ENCODE measurements around the gene ZAR1. TPM values are rescaled to one million over a fixed set of nuclear protein-coding genes. Genes with fewer than 3 reads are reported as not detected.

The ZAR1 gene
- total and polyA plus RNA-seq, 10 of the 15 experiments (the other 5 are each of a cell fraction or from before 2014, with no cell fraction given) = not detected

GRCh38 chr4:48518143-48518542, 28.1 kb downstream of the ZAR1 start (continued):
- TF ChIP-seq, protein P1, sequence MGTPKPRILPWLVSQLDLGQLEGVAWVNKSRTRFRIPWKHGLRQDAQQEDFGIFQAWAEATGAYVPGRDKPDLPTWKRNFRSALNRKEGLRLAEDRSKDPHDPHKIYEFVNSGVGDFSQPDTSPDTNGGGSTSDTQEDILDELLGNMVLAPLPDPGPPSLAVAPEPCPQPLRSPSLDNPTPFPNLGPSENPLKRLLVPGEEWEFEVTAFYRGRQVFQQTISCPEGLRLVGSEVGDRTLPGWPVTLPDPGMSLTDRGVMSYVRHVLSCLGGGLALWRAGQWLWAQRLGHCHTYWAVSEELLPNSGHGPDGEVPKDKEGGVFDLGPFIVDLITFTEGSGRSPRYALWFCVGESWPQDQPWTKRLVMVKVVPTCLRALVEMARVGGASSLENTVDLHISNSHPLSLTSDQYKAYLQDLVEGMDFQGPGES (IDR thresholded peaks at IDR 0.05) = no peak
- no peak for TF ChIP-seq CBX3 (IDR thresholded peaks at IDR 0.05; ENCODE audit: borderline replicate concordance, low read depth)
- no peak for TF ChIP-seq SMARCA5 (IDR thresholded peaks at IDR 0.05)
- TF ChIP-seq, protein P2, sequence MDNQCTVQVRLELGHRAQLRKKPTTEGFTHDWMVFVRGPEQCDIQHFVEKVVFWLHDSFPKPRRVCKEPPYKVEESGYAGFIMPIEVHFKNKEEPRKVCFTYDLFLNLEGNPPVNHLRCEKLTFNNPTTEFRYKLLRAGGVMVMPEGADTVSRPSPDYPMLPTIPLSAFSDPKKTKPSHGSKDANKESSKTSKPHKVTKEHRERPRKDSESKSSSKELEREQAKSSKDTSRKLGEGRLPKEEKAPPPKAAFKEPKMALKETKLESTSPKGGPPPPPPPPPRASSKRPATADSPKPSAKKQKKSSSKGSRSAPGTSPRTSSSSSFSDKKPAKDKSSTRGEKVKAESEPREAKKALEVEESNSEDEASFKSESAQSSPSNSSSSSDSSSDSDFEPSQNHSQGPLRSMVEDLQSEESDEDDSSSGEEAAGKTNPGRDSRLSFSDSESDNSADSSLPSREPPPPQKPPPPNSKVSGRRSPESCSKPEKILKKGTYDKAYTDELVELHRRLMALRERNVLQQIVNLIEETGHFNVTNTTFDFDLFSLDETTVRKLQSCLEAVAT (IDR thresholded peaks at IDR 0.05) = no peak
- TF ChIP-seq POLR2AphosphoS2 (IDR thresholded peaks at IDR 0.05; ENCODE audit: low read depth, low read length) = no peak
- no peak for TF ChIP-seq FOS (IDR thresholded peaks at IDR 0.05; ENCODE audit: borderline replicate concordance, extremely low read depth, insufficient read length)
- TF ChIP-seq, protein P3, sequence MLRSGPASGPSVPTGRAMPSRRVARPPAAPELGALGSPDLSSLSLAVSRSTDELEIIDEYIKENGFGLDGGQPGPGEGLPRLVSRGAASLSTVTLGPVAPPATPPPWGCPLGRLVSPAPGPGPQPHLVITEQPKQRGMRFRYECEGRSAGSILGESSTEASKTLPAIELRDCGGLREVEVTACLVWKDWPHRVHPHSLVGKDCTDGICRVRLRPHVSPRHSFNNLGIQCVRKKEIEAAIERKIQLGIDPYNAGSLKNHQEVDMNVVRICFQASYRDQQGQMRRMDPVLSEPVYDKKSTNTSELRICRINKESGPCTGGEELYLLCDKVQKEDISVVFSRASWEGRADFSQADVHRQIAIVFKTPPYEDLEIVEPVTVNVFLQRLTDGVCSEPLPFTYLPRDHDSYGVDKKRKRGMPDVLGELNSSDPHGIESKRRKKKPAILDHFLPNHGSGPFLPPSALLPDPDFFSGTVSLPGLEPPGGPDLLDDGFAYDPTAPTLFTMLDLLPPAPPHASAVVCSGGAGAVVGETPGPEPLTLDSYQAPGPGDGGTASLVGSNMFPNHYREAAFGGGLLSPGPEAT (IDR thresholded peaks at IDR 0.05; ENCODE audit: low read depth) = no peak

GRCh38 chr4:48526406-48526805, 36.4 kb downstream of the ZAR1 start:
- no peaks in the 10 kb centered on the region for H3K9me3 ChIP-seq (replicated peaks; ENCODE audit: control insufficient read depth, insufficient read depth, low read length)
- no peaks in the 10 kb centered on the region for H4K20me1 ChIP-seq (ENCODE audit: control insufficient read depth, insufficient read depth)
- in situ Hi-C loops (cut with MboI) = no loop called here
- no peak overlapping the region for H3K4me2 ChIP-seq (ENCODE audit: control insufficient read depth, insufficient read depth)
- H3K36me3 ChIP-seq (ENCODE audit: control insufficient read depth in 2 of 2, insufficient read depth in 2 of 2, low read length in 1 of 2) = peaks cover 9 to 43% of the 10 kb centered on the region in 2 experiments
- ATAC-seq (no peak), FAIRE-seq (no peak), DNase-seq (ENCODE audit: low read depth, low spot score) (no peak)
- no peaks in the 10 kb centered on the region for H3K79me2 ChIP-seq (ENCODE audit: control insufficient read depth, insufficient read depth, low read length)
- ChIA-PET POLR2A (no interaction called here), RAD21 (ENCODE audit: unreplicated experiment) (no interaction called here), SMC1A (ENCODE audit: uncharacterized antibody, unreplicated experiment) (interaction anchor here (1.1 to 2.4 kb wide), 4 partner anchors 14 to 154 kb away, joined by 3 to 9 read pairs (median 8); no protein-coding TSS in a partner anchor), CTCF (interaction anchor here (0.7 to 1.5 kb wide), 7 partner anchors 12 to 436 kb away, joined by 3 to 4 read pairs (median 3); no protein-coding TSS in a partner anchor)
- no peaks in the 10 kb centered on the region for H3K4me1 ChIP-seq (ENCODE audit: control insufficient read depth, insufficient read depth, low read length)
- no peak overlapping the region for H3K9ac ChIP-seq (ENCODE audit: control insufficient read depth, insufficient read depth, low read length)
- no peak overlapping the region for H2AFZ ChIP-seq (ENCODE audit: control insufficient read depth, low read depth, low read length)
- BruUV-seq (replicated peaks) = no TSS peak
- no peaks in the 10 kb centered on the region for H3K27me3 ChIP-seq (replicated peaks in 1 of 2; ENCODE audit: control insufficient read depth in 2 of 2, insufficient read depth in 2 of 2, low read length in 1 of 2)
- no peak overlapping the region for H3K4me3 ChIP-seq
- no peak overlapping the region for H3K27ac ChIP-seq (ENCODE audit: control insufficient read depth, insufficient read depth)
- intact Hi-C loops (cut with micrococcal nuclease; ENCODE audit: unreplicated experiment) = no loop called here
- WGBS (ENCODE audit: insufficient coverage, insufficient replicate concordance, low lambda C conversion rate, missing lambda C conversion rate) = 92% methylated on average over 1 of the region's 1 CpG
- TF ChIP-seq, protein P2 (IDR thresholded peaks at IDR 0.05) = no peak
- no peak for TF ChIP-seq POLR2A (IDR thresholded peaks at IDR 0.05; ENCODE audit: low read depth, low read length)
- TF ChIP-seq IKZF2 (IDR thresholded peaks at IDR 0.05) = no peak
- TF ChIP-seq ZNF384 (IDR thresholded peaks at IDR 0.05; ENCODE audit: borderline replicate concordance, low read depth, low read length) = no peak
- no peak for TF ChIP-seq ZBTB4 (CRISPR knock-in tag; IDR thresholded peaks at IDR 0.05)
- no peak for TF ChIP-seq YBX1 (IDR thresholded peaks at IDR 0.05)
- TF ChIP-seq ZNF217 (IDR thresholded peaks at IDR 0.05) = no peak
- no peak for TF ChIP-seq EED (IDR thresholded peaks at IDR 0.05; ENCODE audit: low read depth)
- TF ChIP-seq YY1 (IDR thresholded peaks at IDR 0.05; ENCODE audit: low read depth, low read length) = no peak
